Thyroid gland (tissue), 4 donors: ENCODE measurements around the gene DYRK1A. TPM values are rescaled to one million over a fixed set of nuclear protein-coding genes. Genes with fewer than 3 reads are reported as not detected.

Source experiments
- DNase-seq, 2 donors: peaks; one replicate each; pipeline ENCODE4 v3.0.0-alpha.2; 2019
- H3K27ac ChIP-seq, 3 donors: fragments of 200-600 bp; sonication (generic); 1 replicate in 2 of 3; 2 replicates in 1 of 3; pipeline ENCODE4 v1.5.1; 2016 to 2019; ENCODE audit warnings: mild to moderate bottlenecking in 1 of 3, moderate library complexity in 1 of 3
- H3K27me3 ChIP-seq: fragments of 200-600 bp; sonication (generic); one replicate; pipeline ENCODE4 v1.5.1; 2019
- H3K36me3 ChIP-seq, 2 donors: fragments of 200-600 bp; sonication (generic); one replicate each; pipeline ENCODE4 v1.5.1; 2016 to 2019
- H3K4me1 ChIP-seq, 2 donors: fragments of 200-600 bp; sonication (generic); one replicate each; pipeline ENCODE4 v1.5.1; 2017 to 2019
- H3K4me3 ChIP-seq, 3 donors: fragments of 200-600 bp; sonication (generic); replicated peaks in 1 of 3; 1 replicate in 2 of 3; 2 replicates in 1 of 3; pipeline ENCODE4 v1.5.1; 2016; ENCODE audit warnings: mild to moderate bottlenecking in 1 of 3
- H3K9me3 ChIP-seq: fragments of 200-600 bp; sonication (generic); one replicate; pipeline ENCODE4 v1.5.1; 2017
- POLR2A ChIP-seq, 2 donors: fragments of 450-650 bp; IDR thresholded peaks; one replicate each; pipeline ENCODE4 v1.6.1; 2017; ENCODE audit warnings: antibody characterized with exemption in 2 of 2, mild to moderate bottlenecking in 2 of 2, moderate library complexity in 1 of 2
- WGBS, 2 donors: methylation state at CpG; one replicate each; pipeline ENCODE4 v1.1.5; 2017; 5-methylcytosine and 5-hydroxymethylcytosine counted together
- intact Hi-C: fragments of 100-400 bp; cut with DNase I; formaldehyde crosslinking; loops from one replicate; pipeline ENCODE4 v1.15.1; 2023
- total RNA-seq, 4 donors: library from RNA; depleted of rRNA; stranded (reverse); fragments of >200 nt; gene quantifications; one replicate each; pipeline ENCODE4 v1.2.3, GENCODE V29; 2016
- TF ChIP-seq, protein P1 (sequence below), 6 experiments: fragments of 200-600 bp in 3 of 6; fragments of 450-650 bp in 3 of 6; sonication (generic) in 3 of 6; IDR thresholded peaks; one replicate each; pipeline ENCODE4 v1.5.1; 2016 to 2019; ENCODE audit warnings: antibody characterized with exemption in 6 of 6, mild to moderate bottlenecking in 2 of 6, inconsistent platforms in 1 of 6, moderate library complexity in 1 of 6

Gene DYRK1A
- total RNA-seq, 4 donors from 2014 or later: 104 to 299 (median 116) TPM

DNA sequence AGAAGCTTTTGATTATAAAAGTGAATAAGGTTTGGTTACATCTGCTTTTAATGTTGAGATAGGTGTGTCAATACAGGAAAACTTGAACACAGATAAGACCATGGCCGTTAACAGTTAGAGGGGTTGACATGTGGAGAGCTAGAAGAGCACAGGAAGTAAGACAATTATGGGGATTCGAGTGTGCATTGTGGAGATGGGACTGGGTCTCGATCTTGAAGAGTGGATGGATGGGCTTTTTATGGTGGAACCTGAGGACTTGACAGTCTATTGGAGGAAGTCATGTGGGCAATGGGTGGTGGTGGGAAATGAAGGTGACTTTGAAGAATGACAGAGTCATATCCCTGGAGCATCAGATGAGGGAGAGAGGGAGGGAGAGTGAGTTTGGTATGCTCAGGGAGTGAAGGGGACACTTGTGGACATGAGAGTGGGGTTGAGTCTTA lies 12.1 kb downstream of the DYRK1A start:
- H3K9me3 ChIP-seq: no peaks in the 10 kb centered on the region
- H3K36me3 ChIP-seq: no peaks in the 10 kb centered on the region
- peaks cover 56 to 95% of the 10 kb centered on the region in 2 donors for H3K4me1 ChIP-seq
- WGBS, 2 donors: 80 to 90% methylated on average over 3 of the region's 3 CpGs
- no peak overlapping the region for H3K4me3 ChIP-seq
- no peaks in the 10 kb centered on the region for H3K27me3 ChIP-seq
- no peak overlapping the region for H3K27ac ChIP-seq
- intact Hi-C loops: no loop called here
- no peak for DNase-seq
- TF ChIP-seq, protein P1, sequence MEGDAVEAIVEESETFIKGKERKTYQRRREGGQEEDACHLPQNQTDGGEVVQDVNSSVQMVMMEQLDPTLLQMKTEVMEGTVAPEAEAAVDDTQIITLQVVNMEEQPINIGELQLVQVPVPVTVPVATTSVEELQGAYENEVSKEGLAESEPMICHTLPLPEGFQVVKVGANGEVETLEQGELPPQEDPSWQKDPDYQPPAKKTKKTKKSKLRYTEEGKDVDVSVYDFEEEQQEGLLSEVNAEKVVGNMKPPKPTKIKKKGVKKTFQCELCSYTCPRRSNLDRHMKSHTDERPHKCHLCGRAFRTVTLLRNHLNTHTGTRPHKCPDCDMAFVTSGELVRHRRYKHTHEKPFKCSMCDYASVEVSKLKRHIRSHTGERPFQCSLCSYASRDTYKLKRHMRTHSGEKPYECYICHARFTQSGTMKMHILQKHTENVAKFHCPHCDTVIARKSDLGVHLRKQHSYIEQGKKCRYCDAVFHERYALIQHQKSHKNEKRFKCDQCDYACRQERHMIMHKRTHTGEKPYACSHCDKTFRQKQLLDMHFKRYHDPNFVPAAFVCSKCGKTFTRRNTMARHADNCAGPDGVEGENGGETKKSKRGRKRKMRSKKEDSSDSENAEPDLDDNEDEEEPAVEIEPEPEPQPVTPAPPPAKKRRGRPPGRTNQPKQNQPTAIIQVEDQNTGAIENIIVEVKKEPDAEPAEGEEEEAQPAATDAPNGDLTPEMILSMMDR (IDR thresholded peaks at IDR 0.05): no peak
- no peak for TF ChIP-seq POLR2A (IDR thresholded peaks at IDR 0.05)

DNA sequence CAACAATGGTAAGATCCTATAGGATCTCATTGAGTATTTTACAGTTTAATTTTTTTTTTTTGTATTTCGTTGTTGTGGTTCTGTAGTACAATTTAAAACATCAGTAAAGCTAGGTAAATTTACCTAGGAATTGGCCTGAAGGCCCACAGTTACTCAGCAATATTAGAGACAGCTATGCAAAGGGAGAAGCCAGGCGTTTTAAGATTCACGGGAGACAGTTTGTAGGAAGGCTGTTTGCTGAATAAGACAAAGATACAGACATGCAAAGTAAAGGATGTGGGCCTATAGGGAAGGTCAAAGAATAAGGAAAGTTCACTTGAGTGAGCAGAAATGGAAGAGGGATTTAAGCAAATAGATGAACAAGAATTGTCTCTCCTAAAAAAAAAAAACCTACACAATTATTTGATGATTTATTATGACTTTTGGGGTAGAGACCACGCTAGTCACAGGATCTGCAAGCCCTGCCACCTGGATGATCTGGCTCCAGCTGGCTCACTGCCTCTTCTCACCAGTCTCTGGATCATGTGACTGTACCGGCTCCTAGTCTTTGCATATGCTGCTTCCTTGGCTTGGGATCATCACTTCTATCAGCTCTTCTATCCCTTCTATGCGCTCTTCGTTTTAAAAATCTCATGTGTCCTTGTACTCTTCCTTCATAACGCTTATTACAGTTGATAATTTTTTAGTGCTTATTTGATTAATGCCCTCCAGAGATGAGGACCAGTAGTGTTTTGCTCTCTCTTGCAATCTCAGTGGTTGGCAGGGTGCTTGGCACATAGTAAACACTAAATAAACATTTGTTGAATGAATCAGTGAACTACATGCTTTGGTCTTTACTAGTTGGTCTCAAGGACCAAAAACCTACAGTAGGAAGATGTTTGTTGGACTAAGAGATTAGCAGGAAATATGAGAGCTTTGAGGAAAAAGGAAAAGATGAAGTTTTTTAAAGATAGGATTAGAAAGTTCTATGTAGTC lies 14.1 kb downstream of the DYRK1A start:
- no peak for TF ChIP-seq POLR2A (IDR thresholded peaks at IDR 0.05)
- TF ChIP-seq, protein P1 (IDR thresholded peaks at IDR 0.05): no peak
- peaks cover 43 to 83% of the 10 kb centered on the region in 2 donors for H3K4me1 ChIP-seq
- H3K36me3 ChIP-seq: no peaks in the 10 kb centered on the region
- DNase-seq: peak; percentile 49 to 62
- H3K9me3 ChIP-seq: no peaks in the 10 kb centered on the region
- no peaks in the 10 kb centered on the region for H3K27me3 ChIP-seq
- peak overlapping the region in 1 of 3 donors; percentile 3 for H3K27ac ChIP-seq
- 50 to 58% methylated on average over 8 of the region's 8 CpGs for WGBS, 2 donors
- no peak overlapping the region for H3K4me3 ChIP-seq
- intact Hi-C loops: no loop called here

DNA sequence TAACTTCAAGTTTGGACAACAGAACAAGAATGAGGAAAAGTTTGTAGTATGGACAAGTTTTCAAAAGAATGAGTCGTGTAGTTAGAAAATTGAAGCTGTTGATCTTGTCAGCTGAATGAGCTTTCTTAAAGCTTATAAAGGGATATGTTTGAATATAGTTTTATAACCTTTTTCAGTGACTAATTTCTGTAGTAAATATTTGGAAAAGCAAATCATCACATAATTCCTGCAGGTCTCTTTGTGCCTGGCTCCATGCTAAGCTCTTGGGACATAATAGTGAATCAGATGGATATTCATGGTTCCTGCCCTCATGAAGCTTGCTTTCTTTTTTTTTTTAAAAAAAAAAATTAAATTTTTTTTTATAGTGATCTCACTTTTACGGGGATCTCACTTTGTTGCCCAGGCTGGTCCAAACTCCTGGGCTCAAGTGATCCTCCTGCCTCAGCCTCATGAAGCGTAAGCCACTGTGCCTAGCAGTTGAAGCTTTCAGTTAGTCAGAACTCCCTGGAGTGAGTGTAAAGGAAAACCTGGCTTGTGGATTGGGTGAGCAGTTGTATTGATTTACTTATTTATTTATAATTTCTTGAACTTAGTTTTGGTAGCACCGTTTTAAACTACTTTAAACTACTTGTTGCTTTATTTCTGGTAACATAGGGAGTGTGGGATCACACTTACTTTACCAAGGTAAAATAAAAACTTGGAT lies 15.5 kb downstream of the DYRK1A start:
- intact Hi-C loops: no loop called here
- 75 to 79% methylated on average over 4 of the region's 4 CpGs for whole genome bisulfite sequencing, 2 donors
- Histone ChIP-seq H3K4me3 (no peak overlapping the region), H3K36me3 (no peaks in the 10 kb centered on the region), H3K27me3 (no peaks in the 10 kb centered on the region), H3K27ac (no peak overlapping the region), H3K9me3 (no peaks in the 10 kb centered on the region), H3K4me1 (peaks cover 42 to 84% of the 10 kb centered on the region in 2 donors)
- DNase-seq: no peak
- TF ChIP-seq, protein P1 (IDR thresholded peaks at IDR 0.05): no peak
- TF ChIP-seq POLR2A (IDR thresholded peaks at IDR 0.05): no peak

DNA sequence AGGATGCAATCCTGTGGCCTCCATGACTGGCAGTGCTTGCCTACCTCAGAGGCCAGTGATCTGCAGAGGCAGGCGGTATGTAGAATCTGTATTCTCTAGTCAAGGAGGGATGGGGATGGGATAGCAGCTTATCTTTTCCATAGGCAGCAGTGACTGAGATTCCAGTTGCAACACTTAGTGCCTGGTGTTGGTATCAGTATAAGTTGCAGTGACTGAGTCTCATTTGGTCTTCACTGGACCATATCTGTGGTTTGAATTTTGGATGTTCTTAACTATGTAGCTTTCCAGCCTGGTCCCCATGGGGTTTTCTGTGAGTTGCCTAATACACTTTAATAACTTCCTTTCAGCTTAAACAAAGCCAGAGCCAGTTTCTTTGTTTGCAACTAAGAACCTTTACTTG lies 16.5 kb downstream of the DYRK1A start:
- Histone ChIP-seq H3K36me3 (no peaks in the 10 kb centered on the region), H3K27ac (no peak overlapping the region), H3K27me3 (no peaks in the 10 kb centered on the region), H3K9me3 (no peaks in the 10 kb centered on the region), H3K4me1 (peaks cover 51 to 82% of the 10 kb centered on the region in 2 donors), H3K4me3 (no peak overlapping the region)
- no peak for DNase-seq
- 92 to 100% methylated on average over 1 of the region's 1 CpG for WGBS, 2 donors
- TF ChIP-seq POLR2A (IDR thresholded peaks at IDR 0.05): no peak
- TF ChIP-seq, protein P1 (IDR thresholded peaks at IDR 0.05): no peak
- intact Hi-C loops: no loop called here
